GM21529 (cell line): ENCODE measurements around the gene SUGP2.

ENCODE experiments used
- ATAC-seq: cut with Tn5 transposase; IDR thresholded peaks from one replicate; pipeline ENCODE4 v1.9.1; 2021; ENCODE audit not compliant: unreplicated experiment

The SUGP2 gene

DNA sequence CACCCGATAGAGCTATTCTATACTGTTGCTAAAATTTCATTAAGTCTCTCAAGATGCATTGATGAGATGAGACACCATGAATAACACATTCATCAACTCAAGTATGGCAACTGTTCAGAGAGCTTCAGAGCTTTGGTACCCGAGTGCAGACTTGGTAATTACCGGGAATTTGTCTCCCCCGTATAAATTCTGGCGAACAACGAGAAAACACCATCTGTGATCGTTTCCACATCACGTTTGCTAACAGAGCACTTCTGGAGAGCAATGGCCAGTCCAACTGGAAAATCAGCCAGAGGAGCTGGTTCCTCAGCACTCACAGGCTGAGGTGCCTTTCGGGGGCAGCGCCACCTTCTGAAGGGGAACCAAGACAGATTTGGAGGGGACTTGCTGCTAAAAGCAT is 40.2 kb downstream of the SUGP2 start:
- no peak for ATAC-seq

GRCh38 chr19:18992696-18993095 is 40.6 kb downstream of the SUGP2 start:
- no peak for ATAC-seq

- no peak for ATAC-seq
These were observed 41.8 kb downstream of the SUGP2 start for GRCh38 chr19:18991468-18991867.

DNA sequence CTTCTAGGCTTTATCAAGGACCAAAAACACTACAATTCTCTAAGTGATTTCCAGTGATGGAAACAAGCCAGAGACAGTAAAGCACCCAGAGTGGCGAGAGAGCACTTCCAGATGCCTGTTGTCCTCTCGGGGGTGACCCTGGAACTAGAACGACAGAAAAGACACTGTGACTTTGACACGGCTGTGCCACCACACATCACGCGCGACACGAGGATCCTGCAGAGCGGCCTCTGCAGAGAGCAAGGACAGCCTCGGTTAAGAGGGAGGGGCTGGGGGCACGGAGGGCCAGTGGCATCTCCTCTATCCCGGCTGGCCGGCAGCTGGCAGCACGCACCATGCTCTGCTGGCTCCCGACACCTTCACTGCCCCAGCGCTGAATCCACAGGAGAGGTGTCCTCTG is 42.3 kb downstream of the SUGP2 start:
- ATAC-seq, result no peak

GRCh38 chr19:18990128-18990708 is 43.1 kb downstream of the SUGP2 start:
- no peak for ATAC-seq

GRCh38 chr19:18989316-18989715 is 44.0 kb downstream of the SUGP2 start:
- no peak for ATAC-seq

DNA sequence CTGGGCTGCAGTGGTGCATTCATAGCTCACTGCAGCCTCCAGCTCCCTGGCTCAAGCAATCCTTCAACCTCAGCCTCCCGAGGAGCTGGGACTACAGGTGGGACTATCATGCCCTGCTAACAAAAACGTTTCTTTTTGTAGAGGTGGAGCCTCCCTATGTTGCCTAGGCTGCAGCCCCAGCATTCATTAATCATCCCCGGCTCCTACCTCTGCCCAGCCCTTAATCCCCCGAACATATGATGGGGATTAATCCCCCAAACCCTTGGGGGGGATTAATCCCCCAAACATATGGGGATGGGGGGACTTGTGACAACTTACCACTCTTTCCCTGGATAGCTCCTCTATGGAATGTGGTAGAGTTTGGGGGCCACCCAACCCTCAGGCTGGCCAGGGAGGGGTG is 45.9 kb downstream of the SUGP2 start:
- no peak for ATAC-seq

DNA sequence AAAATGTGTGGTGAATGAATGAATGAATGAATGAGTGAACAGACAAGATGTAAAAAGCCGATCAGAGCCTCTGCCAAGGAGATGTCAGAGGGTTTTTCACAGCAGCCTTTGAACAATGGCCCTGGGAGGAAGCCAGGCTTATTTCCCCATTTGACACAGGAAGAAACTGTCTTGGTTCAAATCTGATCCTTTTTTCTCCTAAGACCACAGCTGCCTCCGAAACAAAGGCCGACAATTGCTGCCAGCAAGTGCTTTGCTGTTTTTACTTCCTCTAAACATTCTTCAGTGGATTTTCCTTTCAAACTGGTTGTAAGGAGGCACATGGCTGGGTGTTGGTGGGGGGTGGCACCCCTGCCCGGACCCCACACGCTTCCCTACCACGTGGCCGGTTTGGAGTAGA is 48.1 kb downstream of the SUGP2 start:
- ATAC-seq, result no peak

- ATAC-seq, result no peak
These were observed 49.1 kb downstream of the SUGP2 start for GRCh38 chr19:18984251-18984650.

DNA sequence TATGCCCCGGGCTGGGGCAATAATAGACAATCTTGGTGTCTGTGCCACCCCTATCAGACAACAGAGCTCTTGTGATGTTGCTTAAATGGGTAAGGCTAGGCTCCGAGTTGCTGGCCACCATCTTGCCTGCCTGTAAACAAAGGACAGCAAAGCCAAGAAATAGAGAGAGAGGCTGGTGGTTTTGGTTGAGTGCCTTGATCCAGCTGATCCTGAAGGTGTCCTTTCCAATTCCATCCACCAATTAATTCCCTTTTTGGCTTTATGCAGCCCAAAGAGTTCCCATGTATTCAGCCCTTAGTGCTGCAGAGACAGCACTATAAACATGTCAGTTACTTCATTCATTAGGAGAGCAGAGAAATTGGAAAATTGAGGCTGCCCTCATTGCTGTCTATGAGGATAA is 50.6 kb downstream of the SUGP2 start:
- ATAC-seq, result no peak

- ATAC-seq, result no peak
These were observed 52.8 kb downstream of the SUGP2 start for GRCh38 chr19:18980432-18981020.

DNA sequence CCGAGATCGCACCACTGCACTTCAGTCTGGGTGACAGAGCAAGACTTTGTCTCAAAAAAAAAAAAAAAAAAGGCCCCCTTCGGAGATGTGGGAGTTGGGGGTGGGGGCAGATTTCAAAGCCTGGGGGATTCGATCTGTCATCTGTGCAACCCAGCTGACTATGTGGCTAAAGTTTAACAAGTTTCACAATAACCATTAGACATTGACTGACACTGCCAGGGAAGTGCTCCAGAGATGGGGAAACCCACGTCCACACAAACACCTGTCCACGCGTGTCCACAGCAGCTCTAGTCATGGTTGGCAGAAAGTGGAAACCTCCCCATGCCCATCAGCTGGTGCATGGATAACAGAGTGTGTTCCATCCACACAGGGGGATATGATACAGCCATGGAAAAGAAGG is 54.7 kb downstream of the SUGP2 start:
- no peak for ATAC-seq

- ATAC-seq, result no peak
These were observed 57.4 kb downstream of the SUGP2 start for GRCh38 chr19:18975869-18976268.

DNA sequence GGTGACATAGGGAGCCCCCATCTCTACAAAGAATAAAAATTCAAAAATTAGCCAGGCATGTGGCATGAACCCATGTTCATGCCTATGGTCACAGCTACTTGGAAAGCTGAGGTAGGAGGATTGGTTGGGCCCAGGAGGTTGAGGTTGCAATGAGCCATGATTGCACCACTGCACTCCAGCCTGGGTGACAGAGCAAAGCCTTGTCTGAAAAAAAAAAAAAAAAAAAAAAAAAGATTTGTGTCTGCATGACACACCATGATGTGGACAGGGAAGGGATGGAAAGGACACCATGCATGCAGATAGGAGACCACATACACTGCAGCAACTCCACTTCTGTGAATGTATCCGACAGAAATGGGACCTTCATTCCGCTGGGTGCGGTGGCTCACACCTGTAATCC is 58.3 kb downstream of the SUGP2 start:
- no peak for ATAC-seq

GRCh38 chr19:18972851-18973250 is 60.5 kb downstream of the SUGP2 start:
- no peak for ATAC-seq

DNA sequence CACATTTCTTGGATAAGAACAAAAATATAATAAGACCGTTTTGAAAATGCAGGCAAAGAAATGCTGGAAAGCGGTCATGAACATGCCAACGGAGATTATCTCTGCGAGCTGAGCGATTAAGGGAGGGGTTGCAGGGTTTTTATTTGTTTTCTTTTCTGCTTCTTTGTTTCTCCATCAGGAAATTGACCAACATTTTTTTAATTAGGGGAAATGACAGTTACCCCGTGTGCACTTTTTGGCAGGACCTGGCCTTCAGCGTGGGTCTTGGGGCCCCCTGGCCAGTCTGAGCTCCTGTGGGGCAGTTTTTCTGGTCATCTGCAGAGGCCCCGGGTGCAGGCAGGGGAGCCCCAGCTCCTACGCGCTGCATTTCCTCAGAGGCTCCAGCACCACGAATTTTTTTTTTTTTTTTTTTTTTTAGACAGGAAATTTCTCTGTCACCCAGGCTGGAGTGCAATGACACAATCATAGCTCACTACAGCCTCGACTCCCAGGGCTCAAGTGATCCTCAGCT is 61.0 kb downstream of the SUGP2 start:
- ATAC-seq, result no peak

DNA sequence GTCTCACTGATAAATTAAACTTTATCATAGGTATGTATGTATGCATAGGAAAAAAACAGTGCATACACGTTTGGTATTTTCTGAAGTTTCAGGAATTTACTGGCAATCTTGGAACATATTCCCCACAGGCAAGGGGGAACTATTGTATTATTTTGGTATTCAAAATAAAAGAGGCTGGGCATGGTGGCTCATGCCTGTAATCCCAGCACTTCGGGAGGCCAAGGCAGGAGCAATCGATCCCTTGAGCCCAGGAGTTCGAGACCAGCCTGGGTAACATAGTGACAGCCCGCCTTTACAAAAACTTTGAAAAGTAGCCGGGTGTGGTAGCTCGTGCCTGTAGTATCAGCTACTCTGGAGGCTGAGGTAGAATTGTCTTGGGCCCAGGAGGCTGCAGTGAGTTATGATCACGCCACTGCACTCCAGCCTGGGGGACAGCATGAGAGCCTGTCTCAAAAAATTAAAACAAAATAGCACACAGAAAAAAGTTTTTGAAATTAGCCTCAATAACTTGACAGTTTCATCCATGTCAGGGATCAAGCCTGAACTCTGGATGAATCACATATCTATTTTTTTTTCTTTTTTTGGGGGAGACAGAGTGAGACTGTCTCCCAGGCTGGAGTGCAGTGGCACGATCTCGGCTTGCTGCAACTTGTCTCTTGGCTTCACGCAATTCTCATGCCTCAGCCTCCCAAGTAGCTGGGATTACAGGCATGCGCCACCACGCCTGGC is 63.2 kb downstream of the SUGP2 start:
- no peak for ATAC-seq

DNA sequence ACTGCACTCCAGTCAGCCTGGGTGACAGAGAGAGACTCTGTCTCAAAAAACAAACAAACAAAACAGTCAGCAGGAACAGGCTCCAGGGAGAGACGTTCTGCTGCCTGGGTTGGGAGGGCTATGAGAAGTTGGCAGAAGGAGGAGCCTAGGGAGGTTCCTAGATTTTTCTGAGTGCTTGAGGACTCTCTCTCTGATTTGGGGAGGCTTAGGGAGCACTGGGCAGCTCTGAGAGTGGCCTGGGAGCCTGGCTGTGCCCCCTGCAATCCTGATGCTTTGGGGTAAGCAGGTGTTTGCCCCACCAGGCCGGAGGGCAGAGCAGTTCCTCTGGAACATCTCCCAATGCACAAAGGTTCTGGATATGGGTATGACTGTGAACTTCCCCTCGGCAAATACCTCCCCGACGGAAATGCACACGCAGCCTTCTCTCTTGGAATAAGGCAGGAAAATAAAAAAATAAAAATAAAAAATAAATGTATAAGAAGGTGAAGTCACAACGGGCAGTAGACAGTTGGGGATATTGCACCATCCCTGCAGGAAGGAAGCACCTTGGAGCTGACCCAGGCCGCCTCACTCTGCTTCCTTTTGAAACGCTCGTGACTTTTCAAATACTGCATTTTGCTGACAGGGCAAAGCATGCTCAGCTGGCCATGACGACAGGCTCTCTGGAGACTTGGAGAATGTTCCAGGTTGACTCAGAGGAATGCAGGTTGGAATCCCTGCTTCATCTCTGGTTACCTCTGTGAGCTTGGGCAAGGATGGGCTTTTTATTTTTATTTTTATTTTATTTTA is 65.8 kb downstream of the SUGP2 start:
- ATAC-seq, result no peak

- no peak for ATAC-seq
These were observed 67.0 kb downstream of the SUGP2 start for GRCh38 chr19:18966307-18966706.

DNA sequence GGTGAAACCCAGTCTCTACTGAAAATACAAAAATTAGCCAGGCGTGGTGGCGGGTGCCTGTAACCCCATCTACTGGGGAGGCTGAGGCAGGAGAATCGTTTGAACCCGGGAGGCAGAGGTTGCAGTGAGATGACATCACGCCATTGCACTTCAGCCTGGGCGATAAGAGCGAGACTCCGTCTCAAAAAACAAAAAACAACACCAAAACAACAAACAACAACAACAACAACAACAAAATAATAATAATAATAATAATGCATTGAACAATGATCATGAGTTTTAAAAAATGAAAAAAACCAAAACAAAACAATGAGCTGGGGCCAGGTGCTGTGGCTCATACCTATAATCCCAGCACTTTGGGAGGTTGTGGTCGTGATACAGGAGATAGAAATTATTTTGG is 69.2 kb downstream of the SUGP2 start:
- no peak for ATAC-seq

GRCh38 chr19:18961767-18962620 is 71.3 kb downstream of the SUGP2 start:
- ATAC-seq, result no peak
